GM19099 (cell line): Measurements from ENCODE around the gene METTL1.

Experiments
- POLR2A ChIP-seq: IDR thresholded peaks from 3 replicates; pipeline ENCODE4 v1.6.1; 2011; ENCODE audit warnings: low read depth; ENCODE audit not compliant: insufficient read length; ENCODE audit errors: extremely low read depth

The METTL1 gene

GRCh38 chr12:57729321-57729844 lies 42.5 kb downstream of the METTL1 start:
- no peak for TF ChIP-seq POLR2A

DNA sequence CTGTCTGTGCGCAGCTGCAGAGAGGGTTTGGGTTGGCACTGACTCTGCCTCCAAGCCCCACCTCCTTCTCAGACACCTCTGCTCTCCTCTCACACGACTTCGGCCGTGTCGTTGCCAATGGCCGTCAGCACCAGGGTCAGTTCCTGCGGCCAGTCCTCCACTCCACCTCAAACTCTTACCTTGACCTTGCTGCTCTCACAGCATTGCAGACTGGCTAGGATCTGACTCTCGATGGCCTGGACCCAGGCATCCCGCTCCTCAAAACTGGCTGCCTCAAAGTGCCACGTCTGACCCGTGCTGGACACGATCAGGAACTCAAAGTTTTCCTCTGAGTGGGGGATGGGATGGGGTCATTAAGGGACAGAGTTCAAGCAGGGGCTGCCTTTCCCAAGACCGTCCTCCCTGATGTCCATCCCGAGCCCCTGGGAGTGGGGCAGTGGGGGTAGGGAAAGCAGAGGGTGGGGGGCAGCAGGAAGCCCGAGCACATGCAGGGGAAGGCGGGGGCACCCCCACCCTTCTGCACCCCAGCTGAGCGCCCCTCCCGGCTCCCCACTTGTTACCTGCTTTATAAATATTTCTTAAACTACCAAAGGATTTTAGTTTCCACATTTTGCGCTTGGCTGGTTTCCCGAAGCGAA lies 44.0 kb downstream of the METTL1 start:
- TF ChIP-seq POLR2A, result no peak

DNA sequence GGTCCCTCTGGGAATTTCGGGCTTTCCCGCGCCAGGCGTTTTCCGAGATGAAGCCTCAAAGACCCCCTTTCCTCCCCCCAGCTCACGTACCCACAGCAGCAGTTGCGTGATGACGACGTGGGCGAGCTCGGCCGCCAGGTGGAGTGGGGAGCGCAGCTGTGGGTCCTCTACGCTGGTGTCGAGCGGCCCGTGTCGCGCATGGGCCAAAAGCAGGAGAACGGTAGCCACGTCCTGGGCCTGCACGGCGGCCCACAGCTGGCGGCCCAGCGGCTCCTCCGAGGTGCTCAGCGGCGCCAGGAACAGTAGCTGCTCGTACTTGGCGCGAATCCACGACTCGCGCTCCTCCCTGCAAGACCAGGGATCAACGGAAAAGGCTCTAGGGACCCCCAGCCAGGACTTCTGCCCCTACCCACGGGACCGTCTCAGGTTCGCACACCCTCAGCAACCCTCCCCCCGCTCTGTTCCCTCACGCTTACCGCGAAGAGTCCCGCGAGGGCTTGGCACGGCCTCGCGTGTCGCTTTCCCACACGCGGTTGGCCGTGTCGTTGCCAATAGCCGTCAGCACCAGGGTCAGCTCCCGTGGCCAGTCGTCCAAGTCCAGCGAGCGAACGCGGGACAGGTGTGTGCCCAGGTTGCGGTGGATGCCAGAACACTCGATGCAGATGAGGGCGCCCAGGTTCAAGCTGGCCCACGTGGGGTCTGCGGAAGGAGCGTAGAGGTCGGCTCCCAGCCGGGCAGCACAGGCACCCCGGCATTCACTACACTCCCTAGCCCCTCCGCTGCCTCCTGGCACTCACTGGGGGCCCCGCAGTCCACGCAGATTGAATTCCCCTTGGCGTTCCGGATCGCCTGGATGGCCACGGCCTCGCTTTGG lies 44.8 kb downstream of the METTL1 start:
- no peak for TF ChIP-seq POLR2A

GRCh38 chr12:57726151-57726883 lies 45.6 kb downstream of the METTL1 start:
- no peak for TF ChIP-seq POLR2A

DNA sequence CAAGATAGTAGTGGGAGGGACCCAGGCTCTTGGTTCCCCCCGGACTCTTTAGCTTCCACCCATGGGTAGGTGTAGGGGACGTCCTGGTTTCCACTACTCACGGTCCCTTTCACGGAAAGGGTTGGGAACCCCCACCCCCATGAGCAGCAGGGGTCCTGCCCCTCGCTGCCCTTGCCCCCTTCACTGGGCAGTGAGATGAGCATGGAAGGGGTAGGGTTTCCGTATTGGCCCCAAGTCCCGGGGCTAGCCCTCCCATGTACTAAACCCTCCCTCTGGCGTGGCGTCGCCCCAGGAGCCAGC lies 46.1 kb downstream of the METTL1 start:
- no peak for TF ChIP-seq POLR2A

DNA sequence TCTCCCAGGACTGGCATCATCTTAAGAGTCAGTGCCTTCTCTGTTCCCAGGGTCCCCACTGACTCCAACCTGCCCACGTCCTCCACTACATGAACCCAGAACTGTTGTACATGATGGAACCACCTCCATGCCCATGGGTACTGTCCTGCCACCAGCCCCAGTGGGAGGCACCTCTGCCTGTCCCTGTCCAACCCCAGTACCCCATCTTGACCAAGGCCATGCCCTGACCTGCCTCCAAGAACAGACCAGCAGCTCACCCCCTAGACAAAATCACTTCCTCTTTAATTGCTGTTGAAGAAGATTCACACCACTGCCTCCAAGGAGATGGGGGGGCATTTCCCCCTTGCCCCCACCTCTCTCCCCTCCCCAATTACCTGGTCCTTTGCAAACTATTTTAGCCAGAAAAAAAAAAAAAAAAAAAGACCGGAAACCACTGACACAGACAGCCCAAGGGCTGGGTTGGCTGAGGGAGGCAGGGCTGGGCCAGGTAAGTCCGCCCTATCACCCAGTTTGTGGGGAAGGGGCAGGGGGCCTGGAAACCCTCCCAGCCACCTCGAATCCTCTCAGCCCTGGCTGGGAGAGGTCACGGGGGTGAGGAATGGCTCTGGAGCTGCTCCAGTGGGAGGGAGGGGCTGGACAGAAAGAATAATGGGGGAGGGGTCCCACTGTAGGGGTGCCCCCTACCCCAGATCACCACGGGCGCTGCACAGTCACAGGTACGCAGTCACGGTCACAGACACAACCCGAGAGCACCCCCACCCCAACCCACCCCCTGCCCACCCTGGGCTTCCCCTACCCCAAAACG lies 46.8 kb downstream of the METTL1 start:
- no peak for TF ChIP-seq POLR2A

DNA sequence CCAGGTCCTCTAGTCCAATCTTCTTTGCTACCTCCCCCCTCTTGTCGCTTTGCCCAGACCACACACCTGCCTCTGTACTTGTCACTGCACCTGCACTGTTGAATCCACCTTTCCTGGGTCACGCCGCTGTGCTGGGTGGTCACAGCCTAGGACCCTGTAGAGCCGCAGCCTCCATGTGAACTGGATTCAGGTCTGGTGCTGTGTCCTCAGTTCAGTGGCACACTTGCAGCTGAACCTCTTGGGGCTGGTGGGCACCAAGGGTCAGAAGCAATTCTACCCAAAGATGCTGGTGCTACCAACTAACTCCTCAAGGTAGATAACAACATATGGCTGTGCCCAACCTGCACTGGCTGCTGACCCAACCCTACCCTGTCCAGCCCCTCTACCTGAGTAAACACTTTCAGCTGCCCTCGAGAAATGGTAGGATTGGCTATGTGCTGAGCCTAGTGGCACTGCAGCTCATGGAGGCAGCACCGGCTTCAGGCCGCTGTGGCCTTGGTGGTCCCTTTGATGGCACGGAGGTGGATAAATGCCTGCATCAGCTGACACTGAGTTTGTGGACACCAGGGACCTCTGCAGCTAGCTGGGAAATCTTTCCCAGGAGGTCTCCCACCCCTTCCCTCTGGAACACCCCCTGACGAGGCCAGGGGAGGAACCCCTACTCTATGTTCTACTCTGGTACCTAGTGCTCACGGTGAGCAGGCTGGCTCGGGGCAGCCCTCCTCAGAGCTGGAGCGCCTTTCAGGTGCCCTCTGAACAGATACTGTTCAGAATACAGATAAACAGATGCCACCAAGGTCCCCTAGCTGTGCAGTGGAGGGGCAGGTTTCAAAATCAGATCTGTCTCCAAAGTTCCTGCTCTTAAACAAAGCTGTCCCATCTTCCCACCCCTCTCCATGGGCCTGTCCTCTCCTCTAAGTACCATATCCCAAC lies 47.6 kb downstream of the METTL1 start:
- no peak for TF ChIP-seq POLR2A

DNA sequence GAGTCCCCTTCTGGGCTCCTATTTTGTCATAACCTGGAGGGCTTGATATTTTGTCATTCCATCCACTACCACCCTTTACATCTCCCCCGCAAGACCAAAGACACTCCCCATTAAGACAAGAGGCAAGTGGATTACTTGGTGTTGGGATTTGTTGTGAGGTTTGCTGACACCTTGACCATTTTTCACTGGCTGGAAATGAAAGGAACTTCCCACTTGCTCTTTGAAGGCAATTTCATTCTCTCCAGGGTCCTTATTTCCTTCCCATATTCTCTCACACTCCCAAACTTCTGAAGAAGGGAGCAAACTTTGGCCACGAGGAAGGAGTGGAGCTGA lies 48.3 kb downstream of the METTL1 start:
- no peak for TF ChIP-seq POLR2A

- no peak for TF ChIP-seq POLR2A
These were observed 48.9 kb downstream of the METTL1 start for GRCh38 chr12:57722716-57723629.

- TF ChIP-seq POLR2A, result no peak
These were observed 51.0 kb downstream of the METTL1 start for GRCh38 chr12:57720606-57721595.

DNA sequence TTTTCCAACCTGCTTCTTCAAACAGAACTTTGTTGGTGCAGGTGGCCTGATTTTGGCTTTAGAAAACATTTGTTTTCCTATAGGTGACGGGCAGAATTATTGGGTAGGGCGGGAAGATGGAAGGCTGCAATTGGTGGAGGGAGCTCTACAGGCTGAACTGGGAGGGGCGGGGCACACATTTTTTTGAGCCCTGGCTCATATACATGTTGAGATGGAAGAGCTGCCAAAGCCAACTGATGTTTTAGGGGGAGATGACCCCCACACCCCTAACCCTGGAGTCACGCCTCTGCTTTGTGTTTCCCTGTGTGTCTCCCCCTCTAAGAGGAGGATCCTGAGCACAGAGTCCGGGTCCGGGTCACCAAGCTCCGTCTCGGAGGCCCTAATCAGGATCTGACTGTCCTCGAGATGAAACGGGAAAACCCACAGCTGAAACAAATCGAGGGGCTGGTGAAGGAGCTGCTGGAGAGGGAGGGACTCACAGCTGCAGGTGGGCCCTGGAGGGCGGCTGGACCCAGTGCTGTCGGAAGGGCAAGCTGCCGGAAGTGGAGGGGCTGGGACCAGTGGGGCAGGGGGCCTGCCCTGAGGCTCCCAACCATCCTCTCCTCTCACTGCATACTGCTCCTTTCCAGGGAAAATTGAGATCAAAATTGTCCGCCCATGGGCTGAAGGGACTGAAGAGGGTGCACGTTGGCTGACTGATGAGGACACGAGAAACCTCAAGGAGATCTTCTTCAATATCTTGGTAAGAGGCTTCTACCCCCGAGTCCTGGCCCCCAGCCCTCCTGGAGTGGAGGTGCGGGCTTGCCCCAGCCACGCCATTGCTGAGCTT lies 51.9 kb downstream of the METTL1 start:
- no peak for TF ChIP-seq POLR2A
